Gastroesophageal sphincter (tissue), 3 donors: Measurements from ENCODE around the gene RIMS1.

Experiments used
- POLR2A ChIP-seq, 2 donors: fragments of 450-650 bp; IDR thresholded peaks; one replicate each; pipeline ENCODE4 v1.6.1; 2017; ENCODE audit warnings: antibody characterized with exemption in 2 of 2, mild to moderate bottlenecking in 2 of 2, moderate library complexity in 1 of 2
- POLR2AphosphoS5 ChIP-seq: sonication (generic); formaldehyde crosslinking; IDR thresholded peaks from one replicate; pipeline ENCODE4 v1.6.1; 2017; ENCODE audit warnings: antibody characterized with exemption
- TF ChIP-seq, protein P1 (sequence below), 4 experiments: fragments of 200-600 bp in 2 of 4; fragments of 450-650 bp in 2 of 4; sonication (generic) in 1 of 4; IDR thresholded peaks; one replicate each; pipeline ENCODE4 v1.5.1; 2017 to 2019; ENCODE audit warnings: antibody characterized with exemption in 4 of 4, mild to moderate bottlenecking in 2 of 4, moderate library complexity in 2 of 4

DNA sequence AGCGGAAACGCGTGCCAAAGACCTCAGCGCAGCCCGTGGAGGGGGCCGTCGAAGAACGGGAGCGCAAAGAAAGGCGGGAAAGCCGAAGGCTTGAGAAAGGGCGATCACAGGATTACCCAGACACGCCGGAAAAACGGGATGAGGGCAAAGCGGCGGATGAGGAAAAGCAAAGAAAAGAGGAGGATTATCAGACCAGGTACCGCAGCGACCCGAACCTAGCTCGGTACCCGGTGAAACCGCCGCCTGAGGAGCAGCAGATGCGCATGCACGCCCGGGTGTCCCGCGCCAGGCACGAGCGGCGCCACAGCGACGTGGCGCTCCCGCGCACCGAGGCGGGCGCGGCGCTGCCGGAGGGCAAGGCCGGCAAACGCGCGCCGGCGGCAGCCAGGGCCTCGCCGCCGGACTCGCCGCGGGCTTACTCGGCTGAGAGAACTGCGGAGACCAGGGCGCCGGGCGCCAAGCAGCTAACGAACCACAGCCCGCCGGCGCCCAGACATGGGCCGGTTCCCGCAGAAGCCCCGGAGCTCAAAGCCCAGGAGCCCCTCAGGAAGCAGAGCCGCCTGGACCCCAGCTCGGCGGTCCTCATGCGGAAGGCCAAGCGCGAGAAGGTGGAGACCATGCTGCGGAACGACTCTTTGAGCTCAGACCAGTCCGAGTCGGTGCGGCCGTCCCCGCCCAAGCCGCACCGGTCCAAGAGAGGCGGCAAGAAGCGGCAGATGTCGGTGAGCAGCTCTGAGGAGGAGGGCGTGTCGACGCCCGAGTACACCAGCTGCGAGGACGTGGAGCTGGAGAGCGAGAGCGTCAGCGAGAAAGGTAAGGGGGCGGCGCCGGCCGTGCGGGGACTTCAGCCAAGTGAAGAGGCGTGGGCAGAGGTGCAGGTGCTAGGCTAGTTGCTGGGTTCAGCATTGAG is 296.2 kb downstream of the RIMS1 start:
- TF ChIP-seq, protein P1, sequence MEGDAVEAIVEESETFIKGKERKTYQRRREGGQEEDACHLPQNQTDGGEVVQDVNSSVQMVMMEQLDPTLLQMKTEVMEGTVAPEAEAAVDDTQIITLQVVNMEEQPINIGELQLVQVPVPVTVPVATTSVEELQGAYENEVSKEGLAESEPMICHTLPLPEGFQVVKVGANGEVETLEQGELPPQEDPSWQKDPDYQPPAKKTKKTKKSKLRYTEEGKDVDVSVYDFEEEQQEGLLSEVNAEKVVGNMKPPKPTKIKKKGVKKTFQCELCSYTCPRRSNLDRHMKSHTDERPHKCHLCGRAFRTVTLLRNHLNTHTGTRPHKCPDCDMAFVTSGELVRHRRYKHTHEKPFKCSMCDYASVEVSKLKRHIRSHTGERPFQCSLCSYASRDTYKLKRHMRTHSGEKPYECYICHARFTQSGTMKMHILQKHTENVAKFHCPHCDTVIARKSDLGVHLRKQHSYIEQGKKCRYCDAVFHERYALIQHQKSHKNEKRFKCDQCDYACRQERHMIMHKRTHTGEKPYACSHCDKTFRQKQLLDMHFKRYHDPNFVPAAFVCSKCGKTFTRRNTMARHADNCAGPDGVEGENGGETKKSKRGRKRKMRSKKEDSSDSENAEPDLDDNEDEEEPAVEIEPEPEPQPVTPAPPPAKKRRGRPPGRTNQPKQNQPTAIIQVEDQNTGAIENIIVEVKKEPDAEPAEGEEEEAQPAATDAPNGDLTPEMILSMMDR (IDR thresholded peaks at IDR 0.05) = no peak
- no peak for TF ChIP-seq POLR2A (IDR thresholded peaks at IDR 0.05)
- no peak for TF ChIP-seq POLR2AphosphoS5
